Psoas muscle (tissue), 8 donors: ENCODE results near the gene SNRPF. TPM values are rescaled to one million over a fixed set of nuclear protein-coding genes. Genes with fewer than 3 reads are reported as not detected.

Source experiments
- ATAC-seq, 4 donors: fragments of 200-7000 bp; cut with Tn5 transposase; one replicate each; pipeline ENCODE4 v1.9.1; 2020; ENCODE audit warnings: moderate library complexity in 3 of 4, mild to moderate bottlenecking in 2 of 4
- DNase-seq, 2 donors: peaks; one replicate each; pipeline ENCODE4 v3.0.0-alpha.2; 2020
- H3K27ac ChIP-seq: fragments of 200-600 bp; one replicate; pipeline ENCODE4 v1.8.0; 2022
- H3K27me3 ChIP-seq, 3 donors: fragments of 200-600 bp in 1 of 3; one replicate each; pipeline versions ENCODE4 v1.6.1 to v1.8.0; 2013 to 2022; ENCODE audit warnings: low read length in 2 of 3, mild to moderate bottlenecking in 2 of 3, moderate library complexity in 1 of 3; ENCODE audit not compliant: insufficient read depth in 3 of 3
- H3K36me3 ChIP-seq, 2 donors: fragments of 200-600 bp in 1 of 2; one replicate each; pipeline versions ENCODE4 v1.6.1 to v1.8.0; 2013 to 2022; ENCODE audit warnings: low read depth in 1 of 2, mild to moderate bottlenecking in 1 of 2, moderate library complexity in 1 of 2; ENCODE audit not compliant: insufficient read depth in 1 of 2
- H3K4me1 ChIP-seq: fragments of 200-600 bp; one replicate; pipeline ENCODE4 v1.8.0; 2022
- H3K4me3 ChIP-seq: fragments of 200-600 bp; one replicate; pipeline ENCODE4 v1.8.0; 2022; ENCODE audit warnings: mild to moderate bottlenecking
- H3K9me3 ChIP-seq: fragments of 200-600 bp; one replicate; pipeline ENCODE4 v1.8.0; 2022
- WGBS, 3 donors: extraction: QIAGEN DNeasy Blood & Tissue Kit; methylation state at CpG; one replicate each; pipeline versions ENCODE4 v1.1.6 to v1.1.7; 2013; 5-methylcytosine and 5-hydroxymethylcytosine counted together
- intact Hi-C, 2 donors: fragments of 100-400 bp; cut with DNase I; formaldehyde crosslinking; loops; one replicate each; pipeline versions ENCODE4 v1.11.0 to v1.14.2; 2022
- polyA plus RNA-seq, 3 donors: library from polyadenylated mRNA; stranded (reverse); fragments of 200-250 nt; gene quantifications; one replicate each; pipeline ENCODE4 v1.2.3, GENCODE V29; 2013
- total RNA-seq, 4 donors: library from RNA; stranded (reverse); fragmentation: NEBNext Ultra II Directional in 2 of 4; extraction: Animal tissue kit (Norgen Biotek cat#: 25700) in 2 of 4; gene quantifications; one replicate each; pipeline versions ENCODE4 v1.2.1 to v1.2.4, GENCODE V29; 2021 to 2023
- TF ChIP-seq, protein P1 (sequence below): fragments of 200-600 bp; IDR thresholded peaks from one replicate; pipeline ENCODE4 v1.8.0; 2022; ENCODE audit warnings: antibody characterized with exemption
- donor health status: healthy with polysubstance abuse.
- donor health status: DM: no; HTN: no; CAD: no; lungs with moderate emphysema.
- donor health status: Bipolar disorder and iron deficiency.
- donor health status: healthy.
- donor health status: DM: yes; HTN: yes; CAD: no.
- donor health status: DM: no; HTN: no; CAD: no.
- donor health status: DM: no; HTN: no; CAD: no.
- donor health status: DM: yes; HTN: yes; CAD: no.

SNRPF gene
- total and polyA plus RNA-seq, 7 donors: 8.8 to 40.8 (median 13.7) TPM

DNA sequence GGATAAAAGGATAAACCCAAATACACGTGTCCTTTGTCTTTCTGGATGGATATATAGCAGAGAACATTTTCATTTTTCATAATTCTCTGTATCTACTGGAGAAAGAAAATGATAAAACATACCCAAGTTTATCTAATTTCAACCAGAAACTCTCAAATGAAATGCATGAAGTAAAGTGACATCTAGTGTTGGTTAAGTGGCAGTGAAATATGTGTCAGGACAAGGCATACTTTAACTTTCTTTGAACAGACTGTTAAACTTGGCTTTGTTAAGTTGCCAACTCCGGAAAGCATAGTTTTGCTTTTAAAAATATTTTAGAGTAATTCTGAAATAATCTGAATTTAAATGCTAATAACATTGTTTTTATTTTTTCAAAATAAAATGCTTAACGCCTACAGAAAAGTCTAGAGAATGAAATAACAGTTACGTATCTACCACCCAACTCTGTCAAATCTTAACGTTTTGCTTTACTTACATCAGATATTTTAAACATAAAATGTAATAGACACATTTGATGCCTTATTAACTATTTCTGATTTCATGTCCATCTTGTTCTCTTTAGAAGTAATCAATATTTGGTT, 43.0 kb upstream of the SNRPF start:
- H3K4me1 ChIP-seq: no peaks in the 10 kb centered on the region
- no peaks in the 10 kb centered on the region for H3K9me3 ChIP-seq
- no peak overlapping the region for H3K27ac ChIP-seq
- intact Hi-C loops: loop anchor here (1.0 to 10.0 kb wide), 3 partner anchors 193 to 233 kb away; no protein-coding TSS in a partner anchor
- no peaks in the 10 kb centered on the region for H3K27me3 ChIP-seq
- DNase-seq (no peak), ATAC-seq (no peak)
- TF ChIP-seq, protein P1, sequence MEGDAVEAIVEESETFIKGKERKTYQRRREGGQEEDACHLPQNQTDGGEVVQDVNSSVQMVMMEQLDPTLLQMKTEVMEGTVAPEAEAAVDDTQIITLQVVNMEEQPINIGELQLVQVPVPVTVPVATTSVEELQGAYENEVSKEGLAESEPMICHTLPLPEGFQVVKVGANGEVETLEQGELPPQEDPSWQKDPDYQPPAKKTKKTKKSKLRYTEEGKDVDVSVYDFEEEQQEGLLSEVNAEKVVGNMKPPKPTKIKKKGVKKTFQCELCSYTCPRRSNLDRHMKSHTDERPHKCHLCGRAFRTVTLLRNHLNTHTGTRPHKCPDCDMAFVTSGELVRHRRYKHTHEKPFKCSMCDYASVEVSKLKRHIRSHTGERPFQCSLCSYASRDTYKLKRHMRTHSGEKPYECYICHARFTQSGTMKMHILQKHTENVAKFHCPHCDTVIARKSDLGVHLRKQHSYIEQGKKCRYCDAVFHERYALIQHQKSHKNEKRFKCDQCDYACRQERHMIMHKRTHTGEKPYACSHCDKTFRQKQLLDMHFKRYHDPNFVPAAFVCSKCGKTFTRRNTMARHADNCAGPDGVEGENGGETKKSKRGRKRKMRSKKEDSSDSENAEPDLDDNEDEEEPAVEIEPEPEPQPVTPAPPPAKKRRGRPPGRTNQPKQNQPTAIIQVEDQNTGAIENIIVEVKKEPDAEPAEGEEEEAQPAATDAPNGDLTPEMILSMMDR: peak; percentile 62
- no peaks in the 10 kb centered on the region for H3K36me3 ChIP-seq
- no peak overlapping the region for H3K4me3 ChIP-seq
- WGBS, 3 donors: 45 to 54% (median 47%) methylated on average over 5 of the region's 5 CpGs

DNA sequence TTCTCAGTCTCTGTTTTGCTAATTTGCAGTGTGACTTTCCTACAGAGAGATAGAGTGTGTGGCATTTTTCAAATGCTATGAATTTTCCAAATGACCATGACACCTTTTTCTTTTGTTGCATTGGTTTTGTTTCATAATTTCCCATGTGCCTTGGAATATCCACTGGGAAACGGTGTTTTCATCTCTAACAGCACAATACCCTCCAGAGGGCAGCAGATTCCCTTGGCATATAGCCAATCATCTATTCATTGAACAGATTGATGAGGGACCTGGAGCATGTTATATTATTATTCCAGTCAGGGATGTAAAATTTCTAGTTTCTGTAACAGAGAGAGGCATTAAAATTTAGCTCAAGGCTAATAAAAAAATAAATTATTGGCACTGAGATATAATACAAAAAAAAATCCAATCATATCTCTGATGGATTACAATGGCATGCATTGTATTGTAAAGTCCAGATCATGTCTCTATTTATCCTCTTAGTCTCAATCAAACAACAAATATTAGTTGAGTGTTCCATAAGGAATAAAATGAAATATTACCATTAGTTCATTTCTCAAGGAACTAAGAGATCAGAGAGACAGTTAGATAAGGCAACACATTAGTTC, 38.6 kb upstream of the SNRPF start:
- H3K4me3 ChIP-seq: no peak overlapping the region
- H3K27me3 ChIP-seq: no peaks in the 10 kb centered on the region
- intact Hi-C loops: no loop called here
- no peaks in the 10 kb centered on the region for H3K4me1 ChIP-seq
- H3K27ac ChIP-seq: no peak overlapping the region
- no peaks in the 10 kb centered on the region for H3K9me3 ChIP-seq
- 0 to 3% (median 0%) methylated on average over 1 of the region's 1 CpG for WGBS, 3 donors
- DNase-seq (no peak), ATAC-seq (peak in 3 of 4 donors; percentile 45 to 59 (median 53))
- no peaks in the 10 kb centered on the region for H3K36me3 ChIP-seq
- TF ChIP-seq, protein P1: peak; percentile 44

DNA sequence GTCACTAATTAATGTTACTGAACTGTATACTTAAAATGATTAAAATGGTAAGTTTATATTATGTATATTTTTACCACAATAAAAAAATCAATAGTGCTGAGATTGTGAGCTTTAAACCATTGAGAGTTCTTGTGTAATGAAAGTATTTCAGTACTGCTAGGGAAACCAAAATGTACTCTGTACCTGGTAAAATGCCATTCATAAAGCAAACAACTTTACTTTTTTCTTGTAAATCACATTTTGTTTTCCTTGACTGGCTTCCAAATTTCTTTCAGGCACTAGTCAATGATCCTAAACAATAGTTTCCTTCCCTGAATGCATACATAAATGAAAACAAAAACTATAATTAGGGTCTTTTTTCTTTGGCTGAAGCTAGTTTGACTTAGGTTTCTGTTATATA, 29.4 kb upstream of the SNRPF start:
- no peaks in the 10 kb centered on the region for H3K4me1 ChIP-seq
- DNase-seq (no peak), ATAC-seq (no peak)
- no peaks in the 10 kb centered on the region for H3K36me3 ChIP-seq
- no peaks in the 10 kb centered on the region for H3K9me3 ChIP-seq
- H3K27ac ChIP-seq: no peak overlapping the region
- no peak overlapping the region for H3K4me3 ChIP-seq
- TF ChIP-seq, protein P1: no peak
- intact Hi-C loops: no loop called here
- peaks cover 0 to 2% (median 0%) of the 10 kb centered on the region in 3 donors for H3K27me3 ChIP-seq

DNA sequence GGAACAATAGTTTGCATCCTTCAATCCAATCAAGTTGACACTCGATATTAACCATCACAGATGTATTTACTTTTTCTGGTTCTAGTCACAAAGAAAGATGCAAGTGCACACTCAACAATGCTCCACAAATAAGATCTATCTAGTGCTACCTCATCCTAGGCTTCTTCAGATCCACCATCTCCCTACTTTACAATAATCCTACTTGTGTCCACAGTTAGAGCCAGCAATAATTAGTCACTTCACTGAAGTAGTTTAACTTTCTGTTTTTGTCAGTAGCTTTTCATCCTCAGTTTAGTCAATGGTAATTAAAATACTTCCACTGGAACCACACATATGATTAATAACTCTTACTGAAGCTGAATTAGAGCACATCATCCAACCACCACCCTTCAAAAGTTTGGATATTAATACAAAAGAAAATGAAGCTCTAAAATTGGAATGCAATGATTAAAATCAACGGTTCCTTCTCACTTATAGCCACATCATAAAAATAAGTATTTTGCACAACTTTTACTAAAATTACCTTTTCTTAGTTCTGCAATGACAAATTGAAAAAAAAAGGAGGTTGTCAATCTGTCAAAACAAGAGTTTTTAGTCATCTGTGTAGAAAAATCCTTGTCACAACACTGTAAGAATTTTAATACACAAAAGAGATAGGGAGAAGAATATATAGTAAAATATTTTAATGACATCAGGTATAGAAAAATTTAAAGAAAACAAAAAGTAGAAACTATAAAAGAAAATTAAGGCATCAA, 28.2 kb upstream of the SNRPF start:
- H3K36me3 ChIP-seq: no peaks in the 10 kb centered on the region
- DNase-seq (no peak), ATAC-seq (no peak)
- no peaks in the 10 kb centered on the region for H3K9me3 ChIP-seq
- peaks cover 0 to 2% (median 0%) of the 10 kb centered on the region in 3 donors for H3K27me3 ChIP-seq
- 52 to 73% (median 68%) methylated on average over 2 of the region's 2 CpGs for WGBS, 3 donors
- TF ChIP-seq, protein P1: no peak
- intact Hi-C loops: no loop called here
- H3K4me1 ChIP-seq: no peaks in the 10 kb centered on the region
- no peak overlapping the region for H3K27ac ChIP-seq
- H3K4me3 ChIP-seq: no peak overlapping the region
